Uterus (tissue), 4 donors: ENCODE data around the gene MLKL. TPM values are rescaled to one million over a fixed set of nuclear protein-coding genes. Genes with fewer than 3 reads are reported as not detected.

ENCODE experiments used
- DNase-seq, 2 donors: peaks; one replicate each; pipeline ENCODE4 v3.0.0-alpha.2; 2019 to 2020
- H3K27ac ChIP-seq, 2 donors: fragments of 200-600 bp; sonication (generic); 1 replicate in 1 of 2; 2 replicates in 1 of 2; pipeline ENCODE4 v1.5.1; 2016 to 2018
- H3K27me3 ChIP-seq, 2 donors: fragments of 200-600 bp; sonication (generic); one replicate each; pipeline ENCODE4 v1.5.1; 2018 to 2019; ENCODE audit warnings: control low read depth in 1 of 2
- H3K36me3 ChIP-seq, 2 donors: fragments of 200-600 bp; sonication (generic); one replicate each; pipeline ENCODE4 v1.5.1; 2019; ENCODE audit warnings: control low read depth in 1 of 2
- H3K4me1 ChIP-seq, 2 donors: fragments of 200-600 bp; sonication (generic); one replicate each; pipeline ENCODE4 v1.5.1; 2018 to 2019; ENCODE audit warnings: control low read depth in 1 of 2
- H3K4me3 ChIP-seq, 2 donors: fragments of 200-600 bp; sonication (generic); 1 replicate in 1 of 2; 2 replicates in 1 of 2; pipeline ENCODE4 v1.5.1; 2018 to 2019; ENCODE audit warnings: mild to moderate bottlenecking in 1 of 2
- H3K9me3 ChIP-seq, 2 donors: fragments of 200-600 bp; sonication (generic); one replicate each; pipeline ENCODE4 v1.5.1; 2019; ENCODE audit warnings: control low read depth in 1 of 2
- POLR2A ChIP-seq, 2 donors: fragments of 450-650 bp; IDR thresholded peaks; one replicate each; pipeline ENCODE4 v1.6.1; 2016; ENCODE audit warnings: antibody characterized with exemption in 2 of 2, mild to moderate bottlenecking in 1 of 2, moderate library complexity in 1 of 2
- intact Hi-C: fragments of 100-400 bp; cut with DNase I; formaldehyde crosslinking; loops from one replicate; pipeline ENCODE4 v1.15.1; 2023; ENCODE audit warnings: low total_unique reads
- total RNA-seq, 4 donors: library from RNA; depleted of rRNA in 3 of 4; stranded (reverse); fragments of >200 nt in 3 of 4; gene quantifications; one replicate each; pipeline versions ENCODE4 v1.1.0 to v1.2.4, GENCODE V29; 2014 to 2023
- TF ChIP-seq, protein P1 (sequence below), 4 experiments: fragments of 200-600 bp in 2 of 4; fragments of 450-650 bp in 2 of 4; sonication (generic) in 2 of 4; IDR thresholded peaks; one replicate each; pipeline ENCODE4 v1.5.1; 2016 to 2019; ENCODE audit warnings: antibody characterized with exemption in 4 of 4, mild to moderate bottlenecking in 2 of 4, moderate library complexity in 1 of 4
- donor health status: DM: yes; HTN: yes; CAD: no.

Gene MLKL
- total RNA-seq, 4 donors from 2014 or later: 3.8 to 19.4 (median 7.6) TPM

GRCh38 chr16:74720579-74720978 lies 19.9 kb upstream of the MLKL start:
- Histone ChIP-seq H3K27me3 (no peaks in the 10 kb centered on the region), H3K4me3 (no peak overlapping the region), H3K4me1 (no peaks in the 10 kb centered on the region), H3K27ac (no peak overlapping the region), H3K36me3 (no peaks in the 10 kb centered on the region), H3K9me3 (no peaks in the 10 kb centered on the region)
- intact Hi-C loops: no loop called here
- DNase-seq: no peak
- TF ChIP-seq, protein P1, sequence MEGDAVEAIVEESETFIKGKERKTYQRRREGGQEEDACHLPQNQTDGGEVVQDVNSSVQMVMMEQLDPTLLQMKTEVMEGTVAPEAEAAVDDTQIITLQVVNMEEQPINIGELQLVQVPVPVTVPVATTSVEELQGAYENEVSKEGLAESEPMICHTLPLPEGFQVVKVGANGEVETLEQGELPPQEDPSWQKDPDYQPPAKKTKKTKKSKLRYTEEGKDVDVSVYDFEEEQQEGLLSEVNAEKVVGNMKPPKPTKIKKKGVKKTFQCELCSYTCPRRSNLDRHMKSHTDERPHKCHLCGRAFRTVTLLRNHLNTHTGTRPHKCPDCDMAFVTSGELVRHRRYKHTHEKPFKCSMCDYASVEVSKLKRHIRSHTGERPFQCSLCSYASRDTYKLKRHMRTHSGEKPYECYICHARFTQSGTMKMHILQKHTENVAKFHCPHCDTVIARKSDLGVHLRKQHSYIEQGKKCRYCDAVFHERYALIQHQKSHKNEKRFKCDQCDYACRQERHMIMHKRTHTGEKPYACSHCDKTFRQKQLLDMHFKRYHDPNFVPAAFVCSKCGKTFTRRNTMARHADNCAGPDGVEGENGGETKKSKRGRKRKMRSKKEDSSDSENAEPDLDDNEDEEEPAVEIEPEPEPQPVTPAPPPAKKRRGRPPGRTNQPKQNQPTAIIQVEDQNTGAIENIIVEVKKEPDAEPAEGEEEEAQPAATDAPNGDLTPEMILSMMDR (IDR thresholded peaks at IDR 0.05): no peak
- TF ChIP-seq POLR2A (IDR thresholded peaks at IDR 0.05): no peak

GRCh38 chr16:74718741-74719610 lies 18.3 kb upstream of the MLKL start:
- H3K36me3 ChIP-seq: no peaks in the 10 kb centered on the region
- no peak overlapping the region for H3K4me3 ChIP-seq
- no peaks in the 10 kb centered on the region for H3K27me3 ChIP-seq
- no peak overlapping the region for H3K27ac ChIP-seq
- TF ChIP-seq, protein P1 (IDR thresholded peaks at IDR 0.05): no peak
- no peak for TF ChIP-seq POLR2A (IDR thresholded peaks at IDR 0.05)
- intact Hi-C loops: loop anchor here (10.0 kb wide), 1 partner anchor 136 kb away; no protein-coding TSS in a partner anchor
- H3K4me1 ChIP-seq: no peaks in the 10 kb centered on the region
- no peak for DNase-seq
- no peaks in the 10 kb centered on the region for H3K9me3 ChIP-seq

GRCh38 chr16:74718140-74718539 lies 17.5 kb upstream of the MLKL start:
- no peak for DNase-seq
- H3K4me1 ChIP-seq: no peaks in the 10 kb centered on the region
- TF ChIP-seq POLR2A (IDR thresholded peaks at IDR 0.05): no peak
- TF ChIP-seq, protein P1 (IDR thresholded peaks at IDR 0.05): no peak
- intact Hi-C loops: loop anchor here (10.0 kb wide), 1 partner anchor 137 kb away; no protein-coding TSS in a partner anchor
- no peaks in the 10 kb centered on the region for H3K36me3 ChIP-seq
- no peaks in the 10 kb centered on the region for H3K9me3 ChIP-seq
- H3K27me3 ChIP-seq: no peaks in the 10 kb centered on the region
- H3K27ac ChIP-seq: no peak overlapping the region
- no peak overlapping the region for H3K4me3 ChIP-seq

DNA sequence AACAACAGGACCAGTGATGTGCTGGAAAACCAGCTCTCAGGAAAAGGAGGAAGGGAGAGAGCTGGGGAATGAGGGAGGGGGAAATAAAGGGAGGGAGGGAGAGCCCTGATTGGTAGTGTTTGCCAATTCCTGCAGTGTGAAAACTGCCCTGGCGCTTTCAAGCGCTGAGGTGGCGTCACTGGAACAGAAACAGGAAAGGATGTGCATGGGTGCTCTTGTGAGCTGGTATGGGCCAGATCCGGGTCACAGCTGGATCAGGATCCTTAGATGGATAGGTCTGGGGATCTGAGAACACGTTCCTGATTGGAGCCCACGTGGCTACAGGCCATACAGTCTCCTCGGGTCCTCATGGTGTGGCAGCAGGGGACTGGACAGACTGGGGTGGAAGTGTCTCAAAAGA lies 16.7 kb upstream of the MLKL start:
- no peak overlapping the region for H3K27ac ChIP-seq
- no peaks in the 10 kb centered on the region for H3K9me3 ChIP-seq
- no peak for DNase-seq
- H3K27me3 ChIP-seq: no peaks in the 10 kb centered on the region
- no peak overlapping the region for H3K4me3 ChIP-seq
- H3K4me1 ChIP-seq: no peaks in the 10 kb centered on the region
- intact Hi-C loops: loop anchor here (10.0 kb wide), 1 partner anchor 137 kb away; no protein-coding TSS in a partner anchor
- TF ChIP-seq, protein P1 (IDR thresholded peaks at IDR 0.05): no peak
- TF ChIP-seq POLR2A (IDR thresholded peaks at IDR 0.05): no peak
- no peaks in the 10 kb centered on the region for H3K36me3 ChIP-seq

- DNase-seq: no peak
- no peak overlapping the region for H3K27ac ChIP-seq
- no peaks in the 10 kb centered on the region for H3K9me3 ChIP-seq
- no peak for TF ChIP-seq POLR2A (IDR thresholded peaks at IDR 0.05)
- TF ChIP-seq, protein P1 (IDR thresholded peaks at IDR 0.05): no peak
- no peak overlapping the region for H3K4me3 ChIP-seq
- intact Hi-C loops: loop anchor here (10.0 kb wide), 1 partner anchor 138 kb away; no protein-coding TSS in a partner anchor
- no peaks in the 10 kb centered on the region for H3K36me3 ChIP-seq
- no peaks in the 10 kb centered on the region for H3K4me1 ChIP-seq
- no peaks in the 10 kb centered on the region for H3K27me3 ChIP-seq
Observed at GRCh38 chr16:74716355-74716754, 15.7 kb upstream of the MLKL start.
